Heart right ventricle (tissue), 16 donors: ENCODE results near the gene PRR3. TPM values are rescaled to one million over a fixed set of nuclear protein-coding genes. Genes with fewer than 3 reads are reported as not detected.

Experiments used
- ATAC-seq, 8 donors: fragments of 200-7000 bp; cut with Tn5 transposase; one replicate each; pipeline ENCODE4 v1.9.1; 2020; ENCODE audit warnings: mild to moderate bottlenecking in 8 of 8, moderate library complexity in 8 of 8, moderate number of reproducible peaks in 1 of 8
- DNase-seq, 2 donors: peaks; one replicate each; pipeline ENCODE4 v3.0.0-alpha.2; 2020
- H3K27ac ChIP-seq, 10 donors: fragments of 200-600 bp; sonication (generic) in 2 of 10; one replicate each; pipeline versions ENCODE4 v1.5.0 to v1.8.0; 2020 to 2022; ENCODE audit warnings: mild to moderate bottlenecking in 3 of 10
- H3K27me3 ChIP-seq, 7 donors: fragments of 200-600 bp; one replicate each; pipeline ENCODE4 v1.8.0; 2021 to 2022; ENCODE audit warnings: mild to moderate bottlenecking in 2 of 7
- H3K36me3 ChIP-seq, 9 donors: fragments of 200-600 bp; sonication (generic) in 1 of 9; one replicate each; pipeline versions ENCODE4 v1.5.0 to v1.8.0; 2020 to 2022; ENCODE audit warnings: mild to moderate bottlenecking in 2 of 9
- H3K4me1 ChIP-seq, 9 donors: fragments of 200-600 bp; sonication (generic) in 1 of 9; one replicate each; pipeline versions ENCODE4 v1.5.0 to v1.8.0; 2020 to 2022; ENCODE audit warnings: mild to moderate bottlenecking in 4 of 9
- H3K4me3 ChIP-seq, 10 donors: fragments of 200-600 bp; sonication (generic) in 2 of 10; one replicate each; pipeline versions ENCODE4 v1.5.0 to v1.8.0; 2020 to 2022; ENCODE audit warnings: mild to moderate bottlenecking in 7 of 10, moderate library complexity in 2 of 10
- H3K9me3 ChIP-seq, 11 donors: fragments of 200-600 bp in 10 of 11; sonication (generic) in 2 of 11; one replicate each; pipeline versions ENCODE4 v1.5.0 to v1.8.0; 2013 to 2022; ENCODE audit warnings: mild to moderate bottlenecking in 2 of 11, control low read depth in 1 of 11, moderate library complexity in 1 of 11
- CTCF ChIP-seq, 9 donors: fragments of 200-600 bp; sonication (generic) in 2 of 9; IDR thresholded peaks; one replicate each; pipeline versions ENCODE4 v1.5.0 to v1.8.0; 2021 to 2022; ENCODE audit warnings: antibody characterized with exemption in 9 of 9, mild to moderate bottlenecking in 5 of 9, moderate library complexity in 1 of 9
- WGBS, 2 donors: extraction: QIAGEN DNeasy Blood & Tissue Kit; methylation state at CpG; one replicate each; pipeline ENCODE4 v1.1.7; 2013; ENCODE audit warnings: inconsistent platforms in 1 of 2; 5-methylcytosine and 5-hydroxymethylcytosine counted together
- intact Hi-C, 10 donors: fragments of 100-400 bp; cut with DNase I; formaldehyde crosslinking; loops; one replicate each; pipeline versions ENCODE4 v1.11.1 to v1.14.2; 2022
- polyA plus RNA-seq, 2 donors: library from polyadenylated mRNA; stranded (reverse); fragments of 200-250 nt; gene quantifications; one replicate each; pipeline ENCODE4 v1.2.3, GENCODE V29; 2013
- total RNA-seq, 10 donors: library from RNA; stranded (reverse); fragmentation: NEBNext Ultra II Directional in 3 of 10; extraction: Animal tissue kit (Norgen Biotek cat#: 25700) in 3 of 10; gene quantifications; one replicate each; pipeline versions ENCODE4 v1.2.1 to v1.2.4, GENCODE V29; 2021 to 2023
- donor health status: Arrhythmogenic right ventricular cardiomyopathy.
- donor health status: ischemic (EF 13 %, LVEDD 7.1; RV severe dilation, severe dysfunction).
- donor health status: healthy with polysubstance abuse.
- donor health status: DM: no; HTN: yes; CAD: no.
- donor health status: DM: no; HTN: no; CAD: no.
- donor health status: ischemic (EF 25% LVEDD 6.9; RV normal size, moderate dysfunction).
- donor health status: ischemic (EF 25% LVEDD 5.7; RV mildly dilated, moderate dysfunction).
- donor health status: healthy.
- donor health status: DM: yes; HTN: yes; CAD: no.
- donor health status: Ischemic cardiomyopathy.
- donor health status: ischemic (EF 35%, LVEDD 5.7; RV mildly dilated, moderate dysfunction).
- donor health status: nonischemic (EF 11% LVEDD 7.7; RV severe dilation, severe dysfunction).
- donor health status: DM: yes; HTN: yes; CAD: no.
- donor health status: PGD.
- donor health status: ischemic (EF 29% LVEDD 5.4; RV normal size, mild dysfunction).
- donor health status: nonischemic (EF 23%, LVEDD 6.1; RV moderate dilation, normal function).

The PRR3 gene
- total and polyA plus RNA-seq, 12 donors = 1.7 to 8.2 (median 2.8) TPM

GRCh38 chr6:30560930-30561329 is 3.8 kb downstream of the PRR3 start:
- no peak for ATAC-seq
- no peaks in the 10 kb centered on the region for H3K27me3 ChIP-seq
- TF ChIP-seq CTCF (IDR thresholded peaks at IDR 0.05) = no peak
- peaks cover 7 to 23% (median 18%) of the 10 kb centered on the region in 9 donors for H3K4me1 ChIP-seq
- WGBS, 2 donors = 97 to 99% methylated on average over 3 of the region's 3 CpGs
- peaks cover 0 to 48% (median 13%) of the 10 kb centered on the region in 9 donors for H3K36me3 ChIP-seq
- no peaks in the 10 kb centered on the region for H3K9me3 ChIP-seq
- intact Hi-C loops = no loop called here
- H3K4me3 ChIP-seq = no peak overlapping the region
- H3K27ac ChIP-seq = no peak overlapping the region
- DNase-seq = no peak

GRCh38 chr6:30562470-30563425 is 5.7 kb downstream of the PRR3 start:
- ATAC-seq = peak in 1 of 8 donors; percentile 17

GRCh38 chr6:30564114-30564513 is 7.0 kb downstream of the PRR3 start:
- Histone ChIP-seq H3K4me3 (no peak overlapping the region), H3K27ac (no peak overlapping the region), H3K4me1 (peaks cover 0 to 4% (median 0%) of the 10 kb centered on the region in 9 donors), H3K27me3 (no peaks in the 10 kb centered on the region), H3K36me3 (peaks cover 0 to 40% (median 13%) of the 10 kb centered on the region in 9 donors), H3K9me3 (no peaks in the 10 kb centered on the region)
- DNase-seq = no peak
- TF ChIP-seq CTCF (IDR thresholded peaks at IDR 0.05) = no peak
- 89 to 96% methylated on average over 1 of the region's 1 CpG for WGBS, 2 donors
- intact Hi-C loops = no loop called here
- ATAC-seq = no peak

More at GRCh38 chr6:30562470-30563425, 5.7 kb downstream of the PRR3 start:
- intact Hi-C loops = no loop called here
- H3K27ac ChIP-seq = no peak overlapping the region
- WGBS, 2 donors = 92 to 96% methylated on average over 14 of the region's 14 CpGs
- H3K9me3 ChIP-seq = no peaks in the 10 kb centered on the region
- no peak for TF ChIP-seq CTCF (IDR thresholded peaks at IDR 0.05)
- peaks cover 3 to 18% (median 9%) of the 10 kb centered on the region in 9 donors for H3K4me1 ChIP-seq
- H3K27me3 ChIP-seq = no peaks in the 10 kb centered on the region
- no peak for DNase-seq
- no peak overlapping the region for H3K4me3 ChIP-seq
- H3K36me3 ChIP-seq = peaks cover 0 to 48% (median 13%) of the 10 kb centered on the region in 9 donors

DNA sequence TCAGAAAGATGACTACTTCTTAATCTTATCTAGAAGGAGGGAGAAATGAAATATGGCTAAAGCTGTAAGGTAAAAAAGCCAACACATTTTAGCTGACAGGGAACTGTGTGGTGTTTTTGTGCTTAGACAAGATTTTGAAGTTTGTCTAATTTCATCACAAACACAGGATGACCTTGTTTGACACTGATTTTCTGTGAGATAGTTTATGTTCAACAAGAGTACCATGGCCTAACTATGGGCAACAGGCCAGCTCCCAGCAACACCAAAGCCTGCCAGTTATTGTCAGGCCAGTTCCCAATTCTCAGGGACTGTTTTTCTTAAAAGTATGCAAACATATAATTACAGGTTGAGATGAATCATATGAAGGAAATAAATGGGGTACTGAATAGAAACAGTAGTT is 8.7 kb downstream of the PRR3 start:
- DNase-seq (no peak), ATAC-seq (no peak)
- Histone ChIP-seq H3K9me3 (no peaks in the 10 kb centered on the region), H3K36me3 (peaks cover 0 to 34% (median 13%) of the 10 kb centered on the region in 9 donors), H3K27me3 (no peaks in the 10 kb centered on the region), H3K4me3 (no peak overlapping the region), H3K27ac (no peak overlapping the region), H3K4me1 (peaks cover 5 to 12% (median 10%) of the 10 kb centered on the region in 9 donors)
- intact Hi-C loops = no loop called here
- TF ChIP-seq CTCF (IDR thresholded peaks at IDR 0.05) = no peak
